B cell (primary cell): ENCODE measurements around the gene ATP4B. TPM values are rescaled to one million over a fixed set of nuclear protein-coding genes. Genes with fewer than 3 reads are reported as not detected.

Experiments
- ATAC-seq: fragments of 200-7000 bp; cut with Tn5 transposase; one replicate; pipeline ENCODE4 v1.10.0; 2021; ENCODE audit warnings: low read depth, mild to moderate bottlenecking, moderate number of reproducible peaks, moderate library complexity
- CTCF ChIA-PET: fragments of 350-600 bp; sonication (Branson Sonifier 250); formaldehyde crosslinking; loops from one replicate; lab custom pipeline; 2021; ENCODE audit warnings: antibody characterized with exemption, inconsistent platforms; lab: Charles Lee
- POLR2A ChIA-PET: fragments of 350-600 bp; sonication (Branson Sonifier 250); formaldehyde crosslinking; loops from one replicate; lab custom pipeline; 2021; ENCODE audit warnings: antibody characterized with exemption; lab: Charles Lee
- DNase-seq: peaks from one replicate; pipeline ENCODE4 v3.0.0; 2013
- H2AFZ ChIP-seq: 2 replicates; pipeline ENCODE4 v1.6.1; 2012; ENCODE audit warnings: mild to moderate bottlenecking, low read depth, low read length; ENCODE audit not compliant: insufficient read depth, poor library complexity, severe bottlenecking
- H3K27ac ChIP-seq, 2 donors: 1 replicate in 1 of 2; 2 replicates in 1 of 2; pipeline ENCODE4 v1.5.1; 2012 to 2013; ENCODE audit warnings: low read length in 2 of 2, mild to moderate bottlenecking in 2 of 2, moderate library complexity in 1 of 2
- H3K27me3 ChIP-seq, 4 experiments: fragments of 200-600 bp in 1 of 4; sonication (generic) in 1 of 4; replicated peaks in 1 of 4; 1 replicate in 2 of 4; 2 replicates in 2 of 4; pipeline versions ENCODE4 v1.6.1 to v1.7.0; 2013 to 2016; ENCODE audit warnings: low read length in 3 of 4, mild to moderate bottlenecking in 2 of 4, mixed read lengths in 1 of 4, moderate library complexity in 1 of 4; ENCODE audit not compliant: insufficient read depth in 4 of 4, control insufficient read depth in 3 of 4; ENCODE audit errors: control extremely low read depth in 1 of 4
- H3K36me3 ChIP-seq, 2 experiments: replicated peaks in 1 of 2; 1 replicate in 1 of 2; 2 replicates in 1 of 2; pipeline versions ENCODE4 v1.6.1 to v1.7.1; 2013; ENCODE audit warnings: low read length in 1 of 2; ENCODE audit not compliant: insufficient read depth in 2 of 2, control insufficient read depth in 1 of 2; ENCODE audit errors: control extremely low read depth in 1 of 2, extremely low read depth in 1 of 2
- H3K4me1 ChIP-seq, 2 donors: fragments of 200-600 bp in 1 of 2; sonication (generic) in 1 of 2; 1 replicate in 1 of 2; 2 replicates in 1 of 2; pipeline versions ENCODE4 v1.5.1 to v1.6.1; 2013 to 2017; ENCODE audit warnings: low read length in 2 of 2; ENCODE audit not compliant: control insufficient read depth in 2 of 2, insufficient read depth in 2 of 2
- H3K4me2 ChIP-seq: replicated peaks from 2 replicates; pipeline ENCODE3; 2012; ENCODE audit warnings: mild to moderate bottlenecking, low read depth, low read length; ENCODE audit not compliant: poor library complexity, severe bottlenecking
- H3K4me3 ChIP-seq, 5 experiments: fragments of 200-600 bp in 1 of 5; sonication (generic) in 1 of 5; 1 replicate in 3 of 5; 2 replicates in 2 of 5; pipeline versions ENCODE4 v1.5.1 to v1.7.0; 2011 to 2016; ENCODE audit warnings: low read length in 4 of 5, mild to moderate bottlenecking in 4 of 5, low read depth in 2 of 5, control low read depth in 1 of 5, moderate library complexity in 1 of 5; ENCODE audit not compliant: insufficient read depth in 1 of 5; ENCODE audit errors: control extremely low read depth in 1 of 5, extremely low read depth in 1 of 5
- H3K79me2 ChIP-seq: fragments of 200-600 bp; sonication (generic); one replicate; pipeline ENCODE4 v1.6.0; 2016; ENCODE audit warnings: low read length; ENCODE audit not compliant: control insufficient read depth, insufficient read depth
- H3K9ac ChIP-seq: fragments of 200-600 bp; sonication (generic); 2 replicates; pipeline ENCODE4 v1.6.1; 2017; ENCODE audit warnings: mild to moderate bottlenecking, low read length, moderate library complexity
- H3K9me3 ChIP-seq, 3 donors: one replicate each; pipeline versions ENCODE4 v1.6.1 to v1.7.1; 2013; ENCODE audit warnings: low read length in 2 of 3; ENCODE audit not compliant: control insufficient read depth in 2 of 3, insufficient read depth in 1 of 3; ENCODE audit errors: control extremely low read depth in 1 of 3
- H4K20me1 ChIP-seq: 2 replicates; pipeline ENCODE4 v1.6.0; 2012; ENCODE audit warnings: mild to moderate bottlenecking, low read length; ENCODE audit not compliant: insufficient read depth, control insufficient read depth, poor library complexity, severe bottlenecking
- H3K27ac Mint-ChIP-seq: one replicate; pipeline ENCODE4 v1.8.0; 2021; ENCODE audit warnings: mixed read lengths
- H3K27me3 Mint-ChIP-seq: one replicate; pipeline ENCODE4 v1.8.0; 2021; ENCODE audit warnings: mixed read lengths
- H3K4me1 Mint-ChIP-seq: one replicate; pipeline ENCODE4 v1.8.0; 2021; ENCODE audit warnings: mixed read lengths
- H3K4me3 Mint-ChIP-seq: one replicate; pipeline ENCODE4 v1.8.0; 2021; ENCODE audit warnings: mixed read lengths
- H3K9me3 Mint-ChIP-seq: one replicate; pipeline ENCODE4 v1.8.0; 2022; ENCODE audit warnings: mixed read lengths; ENCODE audit not compliant: insufficient read depth
- EZH2 ChIP-seq: IDR thresholded peaks from 2 replicates; pipeline ENCODE4 v1.6.1; 2012; ENCODE audit warnings: borderline replicate concordance, low read depth, mild to moderate bottlenecking, moderate library complexity, low read length; ENCODE audit not compliant: insufficient read depth, poor library complexity, severe bottlenecking
- WGBS: methylation state at CpG from one replicate; pipeline ENCODE4 v1.1.5; 2013; ENCODE audit warnings: missing lambda C conversion rate; ENCODE audit not compliant: insufficient coverage; 5-methylcytosine and 5-hydroxymethylcytosine counted together
- intact Hi-C: fragments of 100-400 bp; cut with micrococcal nuclease; formaldehyde crosslinking; loops from one replicate; pipeline ENCODE4 v1.10.0; 2022
- polyA plus RNA-seq: library from polyadenylated mRNA; depleted of rRNA; stranded (reverse); fragments of >200 nt; gene quantifications from 2 replicates; pipeline ENCODE4 v1.2.3, GENCODE V29; 2012
- total RNA-seq, 2 donors: library from RNA; stranded (reverse); fragments of 120-200 nt in 1 of 2; gene quantifications; 1 replicate in 1 of 2; 2 replicates in 1 of 2; pipeline versions ENCODE4 v1.2.3 to v1.2.4, GENCODE V29; 2013 to 2022
- TF ChIP-seq, protein P1 (sequence below): fragments of 200-600 bp; IDR thresholded peaks from one replicate; pipeline ENCODE4 v1.8.0; 2022; ENCODE audit warnings: antibody characterized with exemption, mild to moderate bottlenecking

Gene ATP4B
- total and polyA plus RNA-seq, 2 donors (not counting 1 experiment from before 2014, with no cell fraction given) = not detected

DNA sequence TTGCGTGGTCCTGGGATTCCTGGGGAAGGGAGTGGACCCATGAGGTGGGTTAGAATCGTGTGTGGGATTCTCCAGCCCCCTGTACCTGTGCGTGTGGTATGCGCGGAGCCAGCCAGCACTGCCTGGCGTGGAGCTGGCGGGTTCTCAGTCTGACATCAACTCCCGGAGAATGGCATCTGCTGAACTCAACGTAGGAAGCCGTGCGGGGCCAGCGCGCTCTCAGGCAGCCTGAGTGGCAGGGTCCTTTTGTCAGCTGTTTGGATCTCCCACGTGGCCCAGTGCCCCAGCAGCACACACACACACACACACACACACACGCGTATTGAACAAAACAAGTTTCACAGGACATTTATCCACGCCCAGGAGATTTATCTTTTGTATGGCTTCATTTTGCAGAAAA lies 28.1 kb downstream of the ATP4B start:
- DNase-seq (no peak), ATAC-seq (no peak)
- Mint-ChIP-seq H3K27ac (no peak overlapping the region), H3K9me3 (no peaks in the 10 kb centered on the region), H3K27me3 (no peaks in the 10 kb centered on the region), H3K4me3 (no peak overlapping the region), H3K4me1 (no peaks in the 10 kb centered on the region)
- Histone ChIP-seq H3K4me3 (no peak overlapping the region), H3K4me2 (no peak overlapping the region), H2AFZ (no peak overlapping the region), H3K36me3 (peaks cover 0 to 40% of the 10 kb centered on the region in 2 experiments), H3K79me2 (peaks cover 48% of the 10 kb centered on the region), H3K4me1 (no peaks in the 10 kb centered on the region), H3K9ac (no peak overlapping the region), H4K20me1 (peaks cover 6% of the 10 kb centered on the region), H3K27ac (no peak overlapping the region), H3K9me3 (no peaks in the 10 kb centered on the region), H3K27me3 (no peaks in the 10 kb centered on the region)
- POLR2A ChIA-PET = no interaction called here
- CTCF ChIA-PET = no interaction called here
- WGBS = 97% methylated on average over 17 of the region's 17 CpGs
- intact Hi-C loops = no loop called here
- no peak for TF ChIP-seq EZH2
- TF ChIP-seq, protein P1, sequence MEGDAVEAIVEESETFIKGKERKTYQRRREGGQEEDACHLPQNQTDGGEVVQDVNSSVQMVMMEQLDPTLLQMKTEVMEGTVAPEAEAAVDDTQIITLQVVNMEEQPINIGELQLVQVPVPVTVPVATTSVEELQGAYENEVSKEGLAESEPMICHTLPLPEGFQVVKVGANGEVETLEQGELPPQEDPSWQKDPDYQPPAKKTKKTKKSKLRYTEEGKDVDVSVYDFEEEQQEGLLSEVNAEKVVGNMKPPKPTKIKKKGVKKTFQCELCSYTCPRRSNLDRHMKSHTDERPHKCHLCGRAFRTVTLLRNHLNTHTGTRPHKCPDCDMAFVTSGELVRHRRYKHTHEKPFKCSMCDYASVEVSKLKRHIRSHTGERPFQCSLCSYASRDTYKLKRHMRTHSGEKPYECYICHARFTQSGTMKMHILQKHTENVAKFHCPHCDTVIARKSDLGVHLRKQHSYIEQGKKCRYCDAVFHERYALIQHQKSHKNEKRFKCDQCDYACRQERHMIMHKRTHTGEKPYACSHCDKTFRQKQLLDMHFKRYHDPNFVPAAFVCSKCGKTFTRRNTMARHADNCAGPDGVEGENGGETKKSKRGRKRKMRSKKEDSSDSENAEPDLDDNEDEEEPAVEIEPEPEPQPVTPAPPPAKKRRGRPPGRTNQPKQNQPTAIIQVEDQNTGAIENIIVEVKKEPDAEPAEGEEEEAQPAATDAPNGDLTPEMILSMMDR = no peak

DNA sequence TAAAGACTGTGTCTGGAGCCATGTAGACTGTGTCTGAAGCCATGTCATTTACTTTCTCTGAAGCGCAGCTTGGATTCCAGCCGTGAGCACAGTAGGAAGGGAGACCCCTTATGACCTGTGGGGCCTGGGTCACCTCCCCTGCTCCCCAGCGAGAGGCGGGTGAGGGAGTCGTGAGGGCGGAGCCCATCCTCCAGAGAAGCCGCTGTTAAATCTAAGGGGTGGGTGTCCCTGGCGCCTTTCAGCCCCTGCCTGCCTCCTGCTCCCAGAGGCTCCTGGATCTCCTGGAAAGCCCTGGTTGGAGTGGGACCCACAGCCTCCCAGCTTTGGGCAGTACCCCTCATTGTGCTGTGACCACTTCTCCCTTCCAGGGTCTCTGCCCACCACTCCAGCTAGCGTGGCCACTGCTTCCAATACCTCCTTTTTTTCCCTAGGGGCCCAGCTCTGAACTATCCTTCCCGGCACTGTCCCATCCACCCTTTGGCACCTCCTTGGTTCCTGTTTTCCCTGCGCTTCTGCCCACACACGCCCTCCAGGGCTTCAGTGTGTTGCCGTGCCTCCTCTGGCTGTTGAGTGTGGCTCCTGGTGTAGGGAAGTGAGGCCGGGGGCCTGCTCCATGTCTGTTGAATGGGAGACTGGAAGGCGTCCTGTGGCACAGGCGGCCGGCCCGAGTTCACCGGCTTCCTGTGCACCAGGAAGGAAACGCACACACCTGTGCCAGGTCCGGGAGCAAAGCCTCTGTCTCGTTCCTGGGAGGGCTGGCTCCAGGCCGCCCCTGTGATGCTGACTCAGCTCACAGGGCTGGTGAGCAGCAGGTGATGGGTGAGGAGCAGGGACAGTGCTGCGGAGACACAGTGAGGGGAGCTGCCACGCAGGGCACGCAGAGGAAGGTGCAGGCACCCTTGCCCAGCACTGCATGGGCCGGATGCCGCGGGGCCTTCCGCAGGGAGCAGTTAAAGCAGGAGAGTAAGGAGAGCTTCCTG lies 29.4 kb downstream of the ATP4B start:
- H2AFZ ChIP-seq = no peak overlapping the region
- ChIA-PET POLR2A (no interaction called here), CTCF (no interaction called here)
- no peak overlapping the region for H3K27ac Mint-ChIP-seq
- no peaks in the 10 kb centered on the region for H3K4me1 Mint-ChIP-seq
- H3K9me3 Mint-ChIP-seq = no peaks in the 10 kb centered on the region
- H3K4me3 Mint-ChIP-seq = no peak overlapping the region
- no peaks in the 10 kb centered on the region for H3K9me3 ChIP-seq
- H3K79me2 ChIP-seq = peaks cover 48% of the 10 kb centered on the region
- no peaks in the 10 kb centered on the region for H3K27me3 ChIP-seq
- H3K4me2 ChIP-seq = no peak overlapping the region
- intact Hi-C loops = no loop called here
- H4K20me1 ChIP-seq = peaks cover 6% of the 10 kb centered on the region
- H3K36me3 ChIP-seq = peaks cover 0 to 36% of the 10 kb centered on the region in 2 experiments
- H3K27ac ChIP-seq = no peak overlapping the region
- no peaks in the 10 kb centered on the region for H3K4me1 ChIP-seq
- DNase-seq (no peak), ATAC-seq (no peak)
- H3K27me3 Mint-ChIP-seq = no peaks in the 10 kb centered on the region
- TF ChIP-seq EZH2 = no peak
- TF ChIP-seq, protein P1 = no peak
- 91% methylated on average over 27 of the region's 30 CpGs for WGBS
- H3K9ac ChIP-seq = no peak overlapping the region
- H3K4me3 ChIP-seq = no peak overlapping the region
